H9 (cell line): ENCODE measurements around the gene LRP1. TPM values are rescaled to one million over a fixed set of nuclear protein-coding genes. Genes with fewer than 3 reads are reported as not detected.

Source experiments
- DNase-seq: peaks from one replicate; pipeline ENCODE4 v3.0.0-alpha.2; 2017
- H2AFZ ChIP-seq: one replicate; pipeline ENCODE4 v1.6.1; 2013; ENCODE audit warnings: mild to moderate bottlenecking, low read length, control low read depth, moderate library complexity
- H2AK5ac ChIP-seq: 2 replicates; pipeline ENCODE4 v1.6.1; 2013; ENCODE audit warnings: low read length, control low read depth, mixed read lengths; ENCODE audit not compliant: insufficient read length
- H2BK120ac ChIP-seq: one replicate; pipeline ENCODE4 v1.6.1; 2013; ENCODE audit warnings: low read depth, mild to moderate bottlenecking, low read length, control low read depth, inconsistent platforms; ENCODE audit not compliant: poor library complexity, severe bottlenecking
- H2BK12ac ChIP-seq: 2 replicates; pipeline ENCODE4 v1.6.1; 2013; ENCODE audit warnings: low read length, control low read depth, mixed read lengths, low read depth; ENCODE audit not compliant: insufficient read length
- H2BK15ac ChIP-seq: 2 replicates; pipeline ENCODE4 v1.6.1; 2013; ENCODE audit warnings: low read depth, low read length, control low read depth
- H2BK20ac ChIP-seq: one replicate; pipeline ENCODE4 v1.6.1; 2013; ENCODE audit warnings: low read depth, mild to moderate bottlenecking, low read length, control low read depth, inconsistent platforms; ENCODE audit not compliant: poor library complexity, severe bottlenecking
- H2BK5ac ChIP-seq: 2 replicates; pipeline ENCODE4 v1.6.1; 2013; ENCODE audit warnings: low read length, control low read depth, mixed read lengths; ENCODE audit not compliant: insufficient read length
- H3K14ac ChIP-seq: 2 replicates; pipeline ENCODE4 v1.6.1; 2013; ENCODE audit warnings: low read length, control low read depth; ENCODE audit not compliant: insufficient read depth
- H3K18ac ChIP-seq: 2 replicates; pipeline ENCODE4 v1.6.1; 2013; ENCODE audit warnings: low read depth, mild to moderate bottlenecking, mixed read lengths, low read length, control low read depth; ENCODE audit not compliant: insufficient read length
- H3K23ac ChIP-seq: 2 replicates; pipeline ENCODE4 v1.6.1; 2013; ENCODE audit warnings: low read length, control low read depth, mixed read lengths, low read depth; ENCODE audit not compliant: insufficient read length
- H3K23me2 ChIP-seq: 2 replicates; pipeline ENCODE4 v1.6.1; 2013; ENCODE audit warnings: low read depth, mild to moderate bottlenecking, mixed read lengths, low read length, control low read depth; ENCODE audit not compliant: insufficient read length, poor library complexity, severe bottlenecking
- H3K27ac ChIP-seq: 2 replicates; pipeline ENCODE4 v1.5.1; 2013; ENCODE audit warnings: low read length, control low read depth, mixed read lengths, low read depth; ENCODE audit not compliant: insufficient read length
- H3K27me3 ChIP-seq: 2 replicates; pipeline ENCODE4 v1.6.1; 2013; ENCODE audit warnings: low read length, control low read depth, inconsistent platforms; ENCODE audit not compliant: insufficient read depth
- H3K4ac ChIP-seq: 2 replicates; pipeline ENCODE4 v1.6.1; 2013; ENCODE audit warnings: low read depth, mild to moderate bottlenecking, control low read depth, inconsistent platforms, low read length, moderate library complexity
- H3K4me1 ChIP-seq: 2 replicates; pipeline ENCODE4 v1.6.1; 2013; ENCODE audit warnings: low read length, control low read depth, inconsistent platforms; ENCODE audit not compliant: insufficient read depth
- H3K4me2 ChIP-seq: 2 replicates; pipeline ENCODE4 v1.6.1; 2013; ENCODE audit warnings: low read length, control low read depth, mixed read lengths; ENCODE audit not compliant: insufficient read length, insufficient read depth
- H3K56ac ChIP-seq: 2 replicates; pipeline ENCODE4 v1.6.1; 2013; ENCODE audit warnings: low read depth, mild to moderate bottlenecking, mixed read lengths, low read length, control low read depth; ENCODE audit not compliant: insufficient read length
- H3K79me1 ChIP-seq: 2 replicates; pipeline ENCODE4 v1.6.1; 2013; ENCODE audit warnings: low read depth, mild to moderate bottlenecking, moderate library complexity, low read length, control low read depth, inconsistent platforms; ENCODE audit not compliant: insufficient read depth, poor library complexity, severe bottlenecking
- H3K79me2 ChIP-seq: 2 replicates; pipeline ENCODE4 v1.6.1; 2013; ENCODE audit warnings: low read length, control low read depth, inconsistent platforms; ENCODE audit not compliant: insufficient read depth
- H3K9ac ChIP-seq: 2 replicates; pipeline ENCODE4 v1.6.1; 2013; ENCODE audit warnings: low read length, control low read depth, mixed read lengths; ENCODE audit not compliant: insufficient read length; ENCODE audit errors: extremely low read depth
- H3K9me3 ChIP-seq: one replicate; pipeline ENCODE4 v1.6.1; 2013; ENCODE audit warnings: low read depth, low read length, inconsistent platforms; ENCODE audit not compliant: control insufficient read depth
- H3T11ph ChIP-seq: one replicate; pipeline ENCODE4 v1.6.1; 2013; ENCODE audit warnings: mild to moderate bottlenecking, low read length, control low read depth, inconsistent platforms
- H4K20me1 ChIP-seq: one replicate; pipeline ENCODE4 v1.6.1; 2013; ENCODE audit not compliant: control insufficient read depth, insufficient read length, insufficient read depth
- H4K5ac ChIP-seq: 2 replicates; pipeline ENCODE4 v1.6.1; 2013; ENCODE audit warnings: low read depth, mild to moderate bottlenecking, mixed read lengths, low read length, control low read depth; ENCODE audit not compliant: insufficient read length
- H4K8ac ChIP-seq: replicated peaks from 2 replicates; pipeline ENCODE4 v1.6.1; 2013; ENCODE audit warnings: low read length, control low read depth, mixed read lengths, low read depth; ENCODE audit not compliant: insufficient read length
- H4K91ac ChIP-seq: 2 replicates; pipeline ENCODE4 v1.6.1; 2013; ENCODE audit warnings: low read depth, mild to moderate bottlenecking, moderate library complexity, mixed read lengths, low read length, control low read depth; ENCODE audit not compliant: insufficient read length
- H3K27ac Mint-ChIP-seq, 3 experiments: 2 replicates in 2 of 3; 3 replicates in 1 of 3; pipeline ENCODE4 v1.8.0; 2020 to 2021; ENCODE audit warnings: mixed read lengths in 3 of 3, mild to moderate bottlenecking in 1 of 3, moderate library complexity in 1 of 3
- H3K27me3 Mint-ChIP-seq: 2 replicates; pipeline ENCODE4 v1.8.0; 2021; ENCODE audit warnings: low read depth, mild to moderate bottlenecking, moderate library complexity, mixed read lengths
- H3K36me3 Mint-ChIP-seq, 3 experiments: 2 replicates in 2 of 3; 3 replicates in 1 of 3; pipeline ENCODE4 v1.8.0; 2020 to 2021; ENCODE audit warnings: low read depth in 3 of 3, mixed read lengths in 3 of 3; ENCODE audit not compliant: insufficient read depth in 1 of 3
- H3K4me1 Mint-ChIP-seq, 2 experiments: 2 replicates each; pipeline ENCODE4 v1.8.0; 2020; ENCODE audit warnings: mixed read lengths in 2 of 2
- H3K4me3 Mint-ChIP-seq, 2 experiments: 2 replicates in 1 of 2; 3 replicates in 1 of 2; pipeline ENCODE4 v1.8.0; 2020 to 2021; ENCODE audit warnings: mild to moderate bottlenecking in 2 of 2, mixed read lengths in 2 of 2, moderate library complexity in 1 of 2
- H3K9me3 Mint-ChIP-seq, 2 experiments: 2 replicates in 1 of 2; 3 replicates in 1 of 2; pipeline ENCODE4 v1.8.0; 2020; ENCODE audit warnings: mild to moderate bottlenecking in 2 of 2, mixed read lengths in 2 of 2, moderate library complexity in 1 of 2
- WGBS: extraction: QIAGEN DNeasy Blood & Tissue Kit; methylation state at CpG from one replicate; pipeline ENCODE4 v1.1.7; 2013; ENCODE audit warnings: missing lambda C conversion rate, low lambda C conversion rate, mixed read lengths; ENCODE audit not compliant: insufficient read length; ENCODE audit errors: extremely low coverage; 5-methylcytosine and 5-hydroxymethylcytosine counted together
- total RNA-seq: library from RNA; stranded (reverse); gene quantifications from 2 replicates; pipeline ENCODE4 v1.2.1, GENCODE V29; 2021
- TF ChIP-seq, protein P1 (sequence below): fragments of 200-600 bp; sonication (generic); conservative IDR thresholded peaks from 3 replicates; pipeline ENCODE4 v1.8.0; 2021; ENCODE audit warnings: antibody characterized with exemption, mild to moderate bottlenecking

LRP1 gene
- total RNA-seq, 1 experiment from 2014 or later = 115 TPM

DNA sequence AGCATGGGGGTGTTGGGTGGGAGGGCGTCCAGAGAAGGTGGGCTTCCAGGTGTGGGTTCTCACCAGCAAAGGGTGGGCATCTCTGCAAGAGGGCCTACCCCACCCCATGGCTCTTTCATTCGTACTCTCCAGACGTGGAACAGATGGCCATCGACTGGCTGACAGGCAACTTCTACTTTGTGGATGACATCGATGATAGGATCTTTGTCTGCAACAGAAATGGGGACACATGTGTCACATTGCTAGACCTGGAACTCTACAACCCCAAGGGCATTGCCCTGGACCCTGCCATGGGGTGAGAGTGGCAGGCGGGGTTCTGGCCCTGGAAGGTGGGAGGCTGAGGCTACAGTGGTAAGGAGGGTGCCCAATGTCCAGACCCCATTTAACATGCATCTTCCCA lies 25.8 kb downstream of the LRP1 start:
- H3K27me3 ChIP-seq = no peaks in the 10 kb centered on the region
- H3K9me3 Mint-ChIP-seq = no peaks in the 10 kb centered on the region
- H3K56ac ChIP-seq = no peak overlapping the region
- H3K23ac ChIP-seq = no peak overlapping the region
- H2AK5ac ChIP-seq = no peak overlapping the region
- DNase-seq = no peak
- no peaks in the 10 kb centered on the region for H3K79me1 ChIP-seq
- H3K4ac ChIP-seq = no peak overlapping the region
- H3K4me1 ChIP-seq = no peaks in the 10 kb centered on the region
- H3K36me3 Mint-ChIP-seq = peaks cover 42 to 90% (median 76%) of the 10 kb centered on the region in 3 experiments; a peak in 6 of 7 replicates
- no peak overlapping the region for H3K4me3 Mint-ChIP-seq
- H3K18ac ChIP-seq = no peak overlapping the region
- H2BK20ac ChIP-seq = no peak overlapping the region
- TF ChIP-seq, protein P1, sequence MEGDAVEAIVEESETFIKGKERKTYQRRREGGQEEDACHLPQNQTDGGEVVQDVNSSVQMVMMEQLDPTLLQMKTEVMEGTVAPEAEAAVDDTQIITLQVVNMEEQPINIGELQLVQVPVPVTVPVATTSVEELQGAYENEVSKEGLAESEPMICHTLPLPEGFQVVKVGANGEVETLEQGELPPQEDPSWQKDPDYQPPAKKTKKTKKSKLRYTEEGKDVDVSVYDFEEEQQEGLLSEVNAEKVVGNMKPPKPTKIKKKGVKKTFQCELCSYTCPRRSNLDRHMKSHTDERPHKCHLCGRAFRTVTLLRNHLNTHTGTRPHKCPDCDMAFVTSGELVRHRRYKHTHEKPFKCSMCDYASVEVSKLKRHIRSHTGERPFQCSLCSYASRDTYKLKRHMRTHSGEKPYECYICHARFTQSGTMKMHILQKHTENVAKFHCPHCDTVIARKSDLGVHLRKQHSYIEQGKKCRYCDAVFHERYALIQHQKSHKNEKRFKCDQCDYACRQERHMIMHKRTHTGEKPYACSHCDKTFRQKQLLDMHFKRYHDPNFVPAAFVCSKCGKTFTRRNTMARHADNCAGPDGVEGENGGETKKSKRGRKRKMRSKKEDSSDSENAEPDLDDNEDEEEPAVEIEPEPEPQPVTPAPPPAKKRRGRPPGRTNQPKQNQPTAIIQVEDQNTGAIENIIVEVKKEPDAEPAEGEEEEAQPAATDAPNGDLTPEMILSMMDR = no peak
- H3K4me1 Mint-ChIP-seq = peaks cover 22 to 27% of the 10 kb centered on the region in 2 experiments
- H4K8ac ChIP-seq = no peak overlapping the region
- H3K9ac ChIP-seq = no peak overlapping the region
- no peaks in the 10 kb centered on the region for H3K27me3 Mint-ChIP-seq
- no peak overlapping the region for H2BK12ac ChIP-seq
- H3K27ac Mint-ChIP-seq = no peak overlapping the region; a peak in 1 of 7 replicates
- H4K20me1 ChIP-seq = peaks cover 2% of the 10 kb centered on the region
- no peak overlapping the region for H2BK5ac ChIP-seq
- no peaks in the 10 kb centered on the region for H3K23me2 ChIP-seq
- no peak overlapping the region for H3T11ph ChIP-seq
- H4K91ac ChIP-seq = no peak overlapping the region
- H3K4me2 ChIP-seq = no peak overlapping the region
- no peak overlapping the region for H2BK120ac ChIP-seq
- no peaks in the 10 kb centered on the region for H3K79me2 ChIP-seq
- no peak overlapping the region for H2AFZ ChIP-seq
- H3K27ac ChIP-seq = no peak overlapping the region
- H2BK15ac ChIP-seq = no peak overlapping the region
- no CpG with 5 or more reads among the region's 6 CpGs for WGBS
- H3K9me3 ChIP-seq = no peaks in the 10 kb centered on the region
- H3K14ac ChIP-seq = no peak overlapping the region
- no peak overlapping the region for H4K5ac ChIP-seq
